Ovary (tissue), 3 donors: ENCODE data around the gene DISC1.

Experiments used
- EP300 ChIP-seq: sonication (generic); formaldehyde crosslinking; IDR thresholded peaks from one replicate; pipeline ENCODE4 v1.6.1; 2017; ENCODE audit warnings: antibody characterized with exemption
- TF ChIP-seq, protein P1 (sequence below), 3 donors: fragments of 450-650 bp in 2 of 3; fragments of 200-600 bp in 1 of 3; IDR thresholded peaks; one replicate each; pipeline versions ENCODE4 v1.5.1 to v1.8.0; 2016 to 2022; ENCODE audit warnings: antibody characterized with exemption in 3 of 3, mild to moderate bottlenecking in 1 of 3
- donor health status: DM: no; HTN: no; CAD: no.

DNA sequence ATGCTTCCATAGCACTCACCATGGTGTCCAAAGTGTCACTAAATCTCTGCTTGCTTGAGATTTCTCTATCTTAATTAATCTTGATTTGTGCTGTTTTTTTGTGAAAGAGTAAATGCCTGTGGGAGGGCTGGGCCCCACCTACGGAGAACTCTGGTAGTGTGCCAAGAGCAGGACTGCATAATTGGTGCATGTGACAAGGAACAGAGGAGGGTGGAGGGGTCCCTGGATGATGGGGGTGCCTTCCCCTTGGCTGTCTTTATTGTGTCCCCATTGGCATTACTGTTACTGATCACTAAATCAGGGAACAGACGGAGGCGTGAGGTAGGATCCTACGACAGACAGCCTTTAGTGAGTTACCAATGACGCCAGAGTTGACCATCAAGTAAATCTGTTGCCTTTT, 223.4 kb downstream of the DISC1 start:
- TF ChIP-seq, protein P1, sequence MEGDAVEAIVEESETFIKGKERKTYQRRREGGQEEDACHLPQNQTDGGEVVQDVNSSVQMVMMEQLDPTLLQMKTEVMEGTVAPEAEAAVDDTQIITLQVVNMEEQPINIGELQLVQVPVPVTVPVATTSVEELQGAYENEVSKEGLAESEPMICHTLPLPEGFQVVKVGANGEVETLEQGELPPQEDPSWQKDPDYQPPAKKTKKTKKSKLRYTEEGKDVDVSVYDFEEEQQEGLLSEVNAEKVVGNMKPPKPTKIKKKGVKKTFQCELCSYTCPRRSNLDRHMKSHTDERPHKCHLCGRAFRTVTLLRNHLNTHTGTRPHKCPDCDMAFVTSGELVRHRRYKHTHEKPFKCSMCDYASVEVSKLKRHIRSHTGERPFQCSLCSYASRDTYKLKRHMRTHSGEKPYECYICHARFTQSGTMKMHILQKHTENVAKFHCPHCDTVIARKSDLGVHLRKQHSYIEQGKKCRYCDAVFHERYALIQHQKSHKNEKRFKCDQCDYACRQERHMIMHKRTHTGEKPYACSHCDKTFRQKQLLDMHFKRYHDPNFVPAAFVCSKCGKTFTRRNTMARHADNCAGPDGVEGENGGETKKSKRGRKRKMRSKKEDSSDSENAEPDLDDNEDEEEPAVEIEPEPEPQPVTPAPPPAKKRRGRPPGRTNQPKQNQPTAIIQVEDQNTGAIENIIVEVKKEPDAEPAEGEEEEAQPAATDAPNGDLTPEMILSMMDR (IDR thresholded peaks at IDR 0.05) = no peak
- TF ChIP-seq EP300 = no peak
